HG02852 (cell line): ENCODE measurements around the gene DPH2.
A peak's percentile ranks its signal among the peaks of the same experiment; 100 is the strongest.

Experiments
- ATAC-seq: cut with Tn5 transposase; IDR thresholded peaks from one replicate; pipeline ENCODE4 v1.9.1; 2021; ENCODE audit warnings: mild to moderate bottlenecking, moderate library complexity; ENCODE audit not compliant: unreplicated experiment

Gene DPH2

GRCh38 chr1:43944860-43945259 is 24.9 kb upstream of the DPH2 start:
- ATAC-seq: no peak

GRCh38 chr1:43945674-43946235 is 24.1 kb upstream of the DPH2 start:
- ATAC-seq: no peak

- peak; percentile 91 for ATAC-seq
Measured at GRCh38 chr1:43946236-43947060, 23.4 kb upstream of the DPH2 start, which contains the start of gene IPO13. Gene IPO13, plus strand, starts transcription at chr1:43946950. Its CDS starts 651 bp downstream, at chr1:43947601.

- peak; percentile 21 for ATAC-seq
Measured at GRCh38 chr1:43947061-43947873, 22.5 kb upstream of the DPH2 start.

GRCh38 chr1:43947874-43948437 is 21.9 kb upstream of the DPH2 start:
- ATAC-seq: no peak

GRCh38 chr1:43949678-43950077 is 20.1 kb upstream of the DPH2 start:
- ATAC-seq: no peak

- no peak for ATAC-seq
Measured at GRCh38 chr1:43951021-43951985, 18.5 kb upstream of the DPH2 start.

- no peak for ATAC-seq
Measured at GRCh38 chr1:43952731-43953346, 17.0 kb upstream of the DPH2 start.

- no peak for ATAC-seq
Measured at GRCh38 chr1:43953361-43953760, 16.4 kb upstream of the DPH2 start.

- ATAC-seq: no peak
Measured at GRCh38 chr1:43954036-43954435, 15.8 kb upstream of the DPH2 start.

GRCh38 chr1:43956234-43956633 is 13.6 kb upstream of the DPH2 start:
- ATAC-seq: no peak

- ATAC-seq: no peak
Measured at GRCh38 chr1:43957407-43958040, 12.3 kb upstream of the DPH2 start.

GRCh38 chr1:43958351-43959255 is 11.2 kb upstream of the DPH2 start:
- ATAC-seq: no peak

- ATAC-seq: no peak
Measured at GRCh38 chr1:43960798-43961197, 9.0 kb upstream of the DPH2 start.

GRCh38 chr1:43961692-43962091 is 8.1 kb upstream of the DPH2 start:
- ATAC-seq: no peak

- no peak for ATAC-seq
Measured at GRCh38 chr1:43962324-43962723, 7.5 kb upstream of the DPH2 start.

GRCh38 chr1:43963006-43963405 is 6.8 kb upstream of the DPH2 start:
- ATAC-seq: no peak

- no peak for ATAC-seq
Measured at GRCh38 chr1:43963890-43964289, 5.9 kb upstream of the DPH2 start.
